HepG2 (cell line): ENCODE data around the gene CAPRIN1. TPM values are rescaled to one million over a fixed set of nuclear protein-coding genes. Genes with fewer than 3 reads are reported as not detected.

ENCODE experiments used
- ATAD3A ChIP-seq: sonication (generic); formaldehyde crosslinking; IDR thresholded peaks from 2 replicates; pipeline ENCODE4 v1.4.0; 2020; ENCODE audit warnings: missing genetic modification reagents
- BHLHE40 ChIP-seq: IDR thresholded peaks from 2 replicates; pipeline ENCODE4 v1.6.1; 2011; ENCODE audit warnings: low read length, improper control_type of control experiment
- CBFB ChIP-seq: sonication (generic); formaldehyde crosslinking; IDR thresholded peaks from 2 replicates; pipeline ENCODE4 v1.4.0; 2020; ENCODE audit warnings: missing genetic modification reagents
- CHD4 ChIP-seq: fragments of 200-600 bp; sonication (generic); IDR thresholded peaks from 2 replicates; pipeline ENCODE4 v1.7.0; 2017; ENCODE audit warnings: mild to moderate bottlenecking, low read length, borderline replicate concordance
- FOXA1 ChIP-seq, 2 experiments: fragments of 450-650 bp in 1 of 2; sonication (generic) in 1 of 2; formaldehyde crosslinking in 1 of 2; IDR thresholded peaks; 2 replicates each; pipeline versions ENCODE4 v1.4.0 to v1.6.1; 2016 to 2020; ENCODE audit warnings: missing genetic modification reagents in 1 of 2
- FOXM1 ChIP-seq: sonication (generic); formaldehyde crosslinking; IDR thresholded peaks from 2 replicates; pipeline ENCODE4 v1.5.0; 2020; ENCODE audit warnings: missing genetic modification reagents
- FUBP1 ChIP-seq: sonication (generic); formaldehyde crosslinking; IDR thresholded peaks from 2 replicates; pipeline ENCODE4 v1.5.1; 2020; ENCODE audit warnings: missing genetic modification reagents, mild to moderate bottlenecking, borderline replicate concordance
- MEIS1 ChIP-seq: sonication (generic); formaldehyde crosslinking; IDR thresholded peaks from 2 replicates; pipeline ENCODE4 v1.9.0; 2021; ENCODE audit warnings: mild to moderate bottlenecking, missing genetic modification reagents, moderate library complexity, borderline replicate concordance
- NFKBIZ ChIP-seq: IDR thresholded peaks from 2 replicates; pipeline ENCODE4 v1.6.1; 2018; ENCODE audit warnings: missing genetic modification reagents, missing compliant biosample characterization
- NKX3-1 ChIP-seq: sonication (generic); formaldehyde crosslinking; IDR thresholded peaks from 2 replicates; pipeline ENCODE4 v1.5.0; 2020; ENCODE audit warnings: missing genetic modification reagents
- RFX1 ChIP-seq: fragments of 450-650 bp; IDR thresholded peaks from 2 replicates; pipeline ENCODE4 v1.6.1; 2017
- SP4 ChIP-seq: sonication (generic); formaldehyde crosslinking; IDR thresholded peaks from 2 replicates; pipeline ENCODE4 v1.8.1; 2023; ENCODE audit warnings: mild to moderate bottlenecking, missing genetic modification reagents
- TOPORS ChIP-seq: sonication (generic); formaldehyde crosslinking; IDR thresholded peaks from 2 replicates; pipeline ENCODE4 v1.8.0; 2023; ENCODE audit warnings: mild to moderate bottlenecking, missing genetic modification reagents
- XBP1 ChIP-seq: sonication (generic); formaldehyde crosslinking; IDR thresholded peaks from 2 replicates; pipeline ENCODE4 v1.5.0; 2020; ENCODE audit warnings: missing genetic modification reagents
- ZBTB21 ChIP-seq: sonication (generic); formaldehyde crosslinking; IDR thresholded peaks from 2 replicates; pipeline ENCODE4 v1.4.0; 2020; ENCODE audit warnings: missing genetic modification reagents
- ZBTB42 ChIP-seq: sonication (generic); formaldehyde crosslinking; IDR thresholded peaks from 2 replicates; pipeline ENCODE4 v1.5.0; 2020; ENCODE audit warnings: mild to moderate bottlenecking, missing genetic modification reagents
- ZMAT5 ChIP-seq: sonication (generic); formaldehyde crosslinking; IDR thresholded peaks from 2 replicates; pipeline ENCODE4 v1.5.0; 2020; ENCODE audit warnings: mild to moderate bottlenecking, low read depth, missing genetic modification reagents, borderline replicate concordance
- ZNF136 ChIP-seq: sonication (generic); formaldehyde crosslinking; IDR thresholded peaks from 2 replicates; pipeline ENCODE4 v1.8.1; 2022; ENCODE audit warnings: low read depth, mild to moderate bottlenecking, moderate library complexity, missing genetic modification reagents
- ZNF224 ChIP-seq: sonication (generic); formaldehyde crosslinking; IDR thresholded peaks from 2 replicates; pipeline ENCODE4 v1.5.0; 2020; ENCODE audit warnings: mild to moderate bottlenecking, missing genetic modification reagents
- ZNF441 ChIP-seq: sonication (generic); formaldehyde crosslinking; IDR thresholded peaks from 2 replicates; pipeline ENCODE4 v1.7.0; 2021; ENCODE audit warnings: missing genetic modification reagents, borderline replicate concordance
- ZNF746 ChIP-seq: sonication (generic); formaldehyde crosslinking; IDR thresholded peaks from 2 replicates; pipeline ENCODE4 v1.8.0; 2022; ENCODE audit warnings: mild to moderate bottlenecking, missing genetic modification reagents
- ZXDC ChIP-seq: sonication (generic); formaldehyde crosslinking; IDR thresholded peaks from 2 replicates; pipeline ENCODE4 v1.5.0; 2020; ENCODE audit warnings: mild to moderate bottlenecking, missing genetic modification reagents
- polyA plus RNA-seq, 8 experiments: library from polyadenylated mRNA; depleted of rRNA in 3 of 8; stranded (reverse) in 7 of 8; unstranded in 1 of 8; fragments of >200 nt; fragmentation: Illumina TruSeq in 4 of 8; extraction: Trizol in 4 of 8; gene quantifications; 2 replicates each; pipeline versions ENCODE4 v1.2.1 to v1.2.3, GENCODE V29; 2011 to 2016; ENCODE audit warnings: low read depth in 4 of 8, missing spikeins in 1 of 8, mixed read lengths in 1 of 8; ENCODE audit not compliant: insufficient read depth in 1 of 8
- total RNA-seq, 5 experiments: library from RNA; depleted of rRNA; stranded (reverse); fragments of >200 nt; fragmentation: Illumina TruSeq; extraction: Trizol; gene quantifications; 2 replicates each; pipeline ENCODE4 v1.2.3, GENCODE V29; 2016; ENCODE audit warnings: low read depth in 1 of 5
- TF ChIP-seq, protein P1 (sequence below): sonication (generic); formaldehyde crosslinking; conservative IDR thresholded peaks from 2 replicates; pipeline ENCODE4 v1.8.0; 2022; ENCODE audit warnings: mild to moderate bottlenecking, moderate library complexity, missing genetic modification reagents
- TF ChIP-seq, protein P2 (sequence below): IDR thresholded peaks from 2 replicates; pipeline ENCODE4 v1.6.1; 2016; ENCODE audit warnings: missing genetic modification reagents, missing compliant biosample characterization

Gene CAPRIN1
- total and polyA plus RNA-seq, 2 of the 13 experiments (the other 11 are each of a cell fraction or from before 2014, with no cell fraction given) = 114 to 162 TPM

DNA sequence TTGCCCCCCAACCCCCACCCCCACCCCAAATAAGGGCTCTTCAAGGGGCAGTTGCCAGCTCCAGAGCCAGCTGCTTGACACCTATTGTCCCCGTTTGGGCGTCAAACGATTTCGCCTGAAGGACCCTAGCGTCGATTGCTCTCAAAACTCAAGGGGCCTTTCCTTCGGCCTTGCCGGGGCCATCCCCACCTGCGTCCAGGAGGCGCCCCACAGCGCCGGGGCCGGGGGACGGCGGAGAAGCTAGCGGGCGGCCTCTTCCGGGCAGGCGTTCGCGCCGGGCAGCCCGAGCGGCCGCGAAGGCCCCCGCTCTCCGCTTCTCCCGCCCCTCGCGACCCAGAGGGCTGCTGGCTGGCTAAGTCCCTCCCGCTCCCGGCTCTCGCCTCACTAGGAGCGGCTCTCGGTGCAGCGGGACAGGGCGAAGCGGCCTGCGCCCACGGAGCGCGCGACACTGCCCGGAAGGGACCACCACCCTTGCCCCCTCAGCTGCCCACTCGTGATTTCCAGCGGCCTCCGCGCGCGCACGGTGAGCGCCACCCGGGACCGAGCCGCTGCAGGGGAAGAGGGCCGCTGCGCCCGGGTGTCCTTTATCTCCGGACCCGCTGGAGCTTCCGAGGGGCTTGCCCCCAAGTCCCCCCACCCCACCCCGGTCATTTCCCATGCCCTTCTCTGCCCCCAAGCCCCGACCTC is at the start of gene CAPRIN1 (continued):
- TF ChIP-seq, protein P1, sequence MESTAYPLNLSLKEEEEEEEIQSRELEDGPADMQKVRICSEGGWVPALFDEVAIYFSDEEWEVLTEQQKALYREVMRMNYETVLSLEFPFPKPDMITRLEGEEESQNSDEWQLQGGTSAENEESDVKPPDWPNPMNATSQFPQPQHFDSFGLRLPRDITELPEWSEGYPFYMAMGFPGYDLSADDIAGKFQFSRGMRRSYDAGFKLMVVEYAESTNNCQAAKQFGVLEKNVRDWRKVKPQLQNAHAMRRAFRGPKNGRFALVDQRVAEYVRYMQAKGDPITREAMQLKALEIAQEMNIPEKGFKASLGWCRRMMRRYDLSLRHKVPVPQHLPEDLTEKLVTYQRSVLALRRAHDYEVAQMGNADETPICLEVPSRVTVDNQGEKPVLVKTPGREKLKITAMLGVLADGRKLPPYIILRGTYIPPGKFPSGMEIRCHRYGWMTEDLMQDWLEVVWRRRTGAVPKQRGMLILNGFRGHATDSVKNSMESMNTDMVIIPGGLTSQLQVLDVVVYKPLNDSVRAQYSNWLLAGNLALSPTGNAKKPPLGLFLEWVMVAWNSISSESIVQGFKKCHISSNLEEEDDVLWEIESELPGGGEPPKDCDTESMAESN = peak; percentile 81; the same call in 1 of the 2 replicates
- TF ChIP-seq FOXM1 (CRISPR knock-in tag) (no peak), ZMAT5 (no peak), ZNF441 (CRISPR knock-in tag) (peak; percentile 52; the same call in 1 of the 2 replicates), ZNF224 (CRISPR knock-in tag) (no peak), SP4 (peak; percentile 52; the same call in 1 of the 2 replicates), RFX1 (no peak), MEIS1 (CRISPR knock-in tag) (0 out of 2 replicates have a peak, but pooled peaks have one; percentile 39), ZBTB21 (CRISPR knock-in tag) (no peak), NKX3-1 (CRISPR knock-in tag) (no peak), FUBP1 (no peak), XBP1 (no peak), FOXA1 (IDR thresholded peaks at IDR 0.05) (no peak), FOXA1 (CRISPR knock-in tag; IDR thresholded peaks at IDR 0.05) (no peak), BHLHE40 (no peak), TOPORS (CRISPR knock-in tag) (peak; percentile 25; the same call in 1 of the 2 replicates), ZNF136 (CRISPR knock-in tag) (no peak), ATAD3A (CRISPR knock-in tag) (no peak), CHD4 (no peak), ZBTB42 (CRISPR knock-in tag) (0 out of 2 replicates have a peak, but pooled peaks have one; percentile 30), ZNF746 (peak; percentile 68; the same call in 1 of the 2 replicates), ZXDC (no peak), CBFB (CRISPR knock-in tag) (peak; percentile 44; the same call in 1 of the 2 replicates), NFKBIZ (CRISPR knock-in tag) (no peak)
- TF ChIP-seq, protein P2, sequence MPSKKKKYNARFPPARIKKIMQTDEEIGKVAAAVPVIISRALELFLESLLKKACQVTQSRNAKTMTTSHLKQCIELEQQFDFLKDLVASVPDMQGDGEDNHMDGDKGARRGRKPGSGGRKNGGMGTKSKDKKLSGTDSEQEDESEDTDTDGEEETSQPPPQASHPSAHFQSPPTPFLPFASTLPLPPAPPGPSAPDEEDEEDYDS = peak; percentile 47; the same call in 1 of the 2 replicates
